H1 (cell line): ENCODE measurements around the gene INPP5E. TPM values are rescaled to one million over a fixed set of nuclear protein-coding genes. Genes with fewer than 3 reads are reported as not detected.

Source experiments
- CTCF ChIA-PET: fragments of 300-600 bp; sonication (Branson Sonifier 250); formaldehyde crosslinking; loops from one replicate; lab custom pipeline; 2021; ENCODE audit not compliant: partially characterized antibody; lab: Charles Lee
- POLR2A ChIA-PET: fragments of 300-600 bp; sonication (Branson Sonifier 250); formaldehyde crosslinking; loops from one replicate; lab custom pipeline; 2021; ENCODE audit warnings: inconsistent platforms; ENCODE audit not compliant: partially characterized antibody; lab: Charles Lee
- DNase-seq, 2 experiments: peaks; one replicate each; pipeline versions ENCODE4 v3.0.0 to v3.0.0-alpha.2; 2010 to 2022; ENCODE audit warnings: low spot score in 2 of 2, low read depth in 1 of 2, mixed read lengths in 1 of 2
- FAIRE-seq: peaks from 2 replicates; lab custom pipeline; 2011; peaks lifted over from hg19 to GRCh38; lab: Jason Lieb, UNC
- H2AFZ ChIP-seq: 2 replicates; pipeline ENCODE4 v1.8.1; 2012; ENCODE audit warnings: low read length, inconsistent platforms
- H2AK5ac ChIP-seq: 2 replicates; pipeline ENCODE4 v1.6.1; 2013; ENCODE audit warnings: low read depth, low read length
- H2BK120ac ChIP-seq: replicated peaks from 2 replicates; pipeline ENCODE3; 2013; ENCODE audit warnings: low read depth, low read length, inconsistent platforms
- H2BK12ac ChIP-seq: 2 replicates; pipeline ENCODE4 v1.6.1; 2013; ENCODE audit warnings: low read depth, low read length
- H2BK15ac ChIP-seq: 2 replicates; pipeline ENCODE4 v1.6.1; 2013; ENCODE audit warnings: low read length
- H2BK20ac ChIP-seq: 2 replicates; pipeline ENCODE4 v1.6.1; 2013; ENCODE audit warnings: low read length
- H2BK5ac ChIP-seq: 2 replicates; pipeline ENCODE4 v1.6.1; 2013; ENCODE audit warnings: low read depth, low read length
- H3K14ac ChIP-seq: 2 replicates; pipeline ENCODE4 v1.6.1; 2013; ENCODE audit warnings: inconsistent platforms; ENCODE audit not compliant: insufficient read length
- H3K18ac ChIP-seq: 2 replicates; pipeline ENCODE4 v1.6.1; 2013; ENCODE audit warnings: low read length; ENCODE audit errors: extremely low read depth
- H3K23ac ChIP-seq: 2 replicates; pipeline ENCODE4 v1.6.1; 2013; ENCODE audit warnings: inconsistent platforms; ENCODE audit not compliant: insufficient read length
- H3K23me2 ChIP-seq: 2 replicates; pipeline ENCODE4 v1.6.1; 2013; ENCODE audit warnings: low read depth, low read length
- H3K27ac ChIP-seq: 2 replicates; pipeline ENCODE4 v1.6.1; 2011; ENCODE audit warnings: low read depth, low read length, inconsistent platforms
- H3K27me3 ChIP-seq, 4 experiments: replicated peaks in 1 of 4; 1 replicate in 1 of 4; 2 replicates in 3 of 4; pipeline versions ENCODE4 v1.6.1 to v1.8.1; 2011 to 2013; ENCODE audit warnings: low read length in 3 of 4, mild to moderate bottlenecking in 3 of 4, inconsistent platforms in 2 of 4, mixed read lengths in 2 of 4, moderate library complexity in 1 of 4; ENCODE audit not compliant: control insufficient read depth in 3 of 4, insufficient read depth in 3 of 4; ENCODE audit errors: extremely low read depth in 1 of 4
- H3K36me3 ChIP-seq, 4 experiments: 2 replicates each; pipeline versions ENCODE4 v1.6.1 to v1.8.1; 2011 to 2013; ENCODE audit warnings: mild to moderate bottlenecking in 4 of 4, low read length in 3 of 4, moderate library complexity in 2 of 4, control low read depth in 1 of 4, inconsistent platforms in 1 of 4; ENCODE audit not compliant: insufficient read depth in 4 of 4, control insufficient read depth in 2 of 4
- H3K4ac ChIP-seq: replicated peaks from 2 replicates; pipeline ENCODE3; 2013; ENCODE audit warnings: low read length, low read depth, mixed read lengths, inconsistent platforms; ENCODE audit not compliant: insufficient read length
- H3K4me1 ChIP-seq, 4 experiments: replicated peaks in 1 of 4; 1 replicate in 1 of 4; 2 replicates in 3 of 4; pipeline versions ENCODE4 v1.6.1 to v1.8.1; 2011 to 2013; ENCODE audit warnings: low read length in 3 of 4, inconsistent platforms in 2 of 4, mixed read lengths in 1 of 4; ENCODE audit not compliant: insufficient read depth in 4 of 4, control insufficient read depth in 3 of 4
- H3K4me2 ChIP-seq, 2 experiments: 2 replicates each; pipeline versions ENCODE4 v1.6.1 to v1.8.1; 2011 to 2013; ENCODE audit warnings: low read depth in 2 of 2, low read length in 2 of 2, control low read depth in 1 of 2, inconsistent platforms in 1 of 2, mild to moderate bottlenecking in 1 of 2; ENCODE audit not compliant: insufficient read depth in 1 of 2
- H3K4me3 ChIP-seq, 4 experiments: fragments of 200-600, 300-600 bp in 1 of 4; sonication (generic), shearing (Covaris generic), sonication (Bioruptor Twin) in 1 of 4; 2 replicates each; pipeline versions ENCODE4 v1.5.1 to v1.8.1; 2011 to 2016; ENCODE audit warnings: low read length in 4 of 4, low read depth in 3 of 4, control low read depth in 2 of 4, inconsistent platforms in 2 of 4, mild to moderate bottlenecking in 2 of 4, mixed read lengths in 1 of 4, moderate library complexity in 1 of 4; ENCODE audit not compliant: insufficient read depth in 2 of 4; ENCODE audit errors: extremely low read depth in 1 of 4
- H3K56ac ChIP-seq: replicated peaks from 2 replicates; pipeline ENCODE3; 2013; ENCODE audit warnings: low read depth, mild to moderate bottlenecking, mixed read lengths, low read length, inconsistent platforms; ENCODE audit not compliant: insufficient read length
- H3K79me1 ChIP-seq: 2 replicates; pipeline ENCODE4 v1.6.1; 2013; ENCODE audit warnings: low read depth, low read length, control low read depth
- H3K79me2 ChIP-seq, 2 experiments: 2 replicates each; pipeline versions ENCODE4 v1.6.1 to v1.8.1; 2012 to 2013; ENCODE audit warnings: low read length in 2 of 2, mild to moderate bottlenecking in 2 of 2, inconsistent platforms in 1 of 2; ENCODE audit not compliant: insufficient read depth in 2 of 2, control insufficient read depth in 1 of 2
- H3K9ac ChIP-seq, 4 experiments: replicated peaks in 1 of 4; 1 replicate in 1 of 4; 2 replicates in 3 of 4; pipeline versions ENCODE4 v1.6.1 to v1.8.1; 2011 to 2013; ENCODE audit warnings: low read depth in 3 of 4, low read length in 3 of 4, control low read depth in 2 of 4, mild to moderate bottlenecking in 2 of 4, moderate library complexity in 2 of 4, inconsistent platforms in 1 of 4; ENCODE audit errors: extremely low read depth in 1 of 4
- H3K9me3 ChIP-seq, 2 experiments: 2 replicates each; pipeline versions ENCODE4 v1.6.1 to v1.8.1; 2012 to 2013; ENCODE audit warnings: mild to moderate bottlenecking in 2 of 2, moderate library complexity in 2 of 2, control low read depth in 1 of 2, inconsistent platforms in 1 of 2, low read depth in 1 of 2, low read length in 1 of 2, mixed read lengths in 1 of 2; ENCODE audit not compliant: insufficient read depth in 2 of 2
- H4K20me1 ChIP-seq, 2 experiments: replicated peaks in 1 of 2; 2 replicates each; pipeline versions ENCODE3 to v1.8.1; 2011 to 2013; ENCODE audit warnings: inconsistent platforms in 2 of 2, low read length in 2 of 2, mild to moderate bottlenecking in 1 of 2; ENCODE audit not compliant: insufficient read depth in 2 of 2, control insufficient read depth in 1 of 2
- H4K5ac ChIP-seq: 2 replicates; pipeline ENCODE4 v1.6.1; 2013; ENCODE audit warnings: low read length, low read depth, mixed read lengths, inconsistent platforms; ENCODE audit not compliant: insufficient read length
- H4K8ac ChIP-seq: 2 replicates; pipeline ENCODE4 v1.8.0; 2013; ENCODE audit warnings: mild to moderate bottlenecking, moderate library complexity, low read length, inconsistent platforms; ENCODE audit not compliant: insufficient read depth; ENCODE audit errors: extremely low read depth
- H4K91ac ChIP-seq: replicated peaks from 2 replicates; pipeline ENCODE3; 2013; ENCODE audit warnings: low read length, mixed read lengths, inconsistent platforms; ENCODE audit not compliant: insufficient read length
- CBX8 ChIP-seq: fragments of 300-800, 300-1000 bp; sonication (generic); IDR thresholded peaks from 2 replicates; pipeline ENCODE4 v1.7.1; 2016; ENCODE audit warnings: low read depth, low read length, borderline replicate concordance
- CREB1 ChIP-seq: IDR thresholded peaks from 2 replicates; pipeline ENCODE4 v1.6.1; 2012; ENCODE audit warnings: inconsistent platforms
- FOSL1 ChIP-seq: IDR thresholded peaks from 2 replicates; pipeline ENCODE4 v1.6.1; 2011; ENCODE audit warnings: mild to moderate bottlenecking, low read depth, low read length, moderate library complexity; ENCODE audit not compliant: insufficient read depth
- GABPA ChIP-seq: IDR thresholded peaks from 2 replicates; pipeline ENCODE4 v1.6.1; 2011; ENCODE audit warnings: mild to moderate bottlenecking, low read length, moderate library complexity, borderline replicate concordance; ENCODE audit not compliant: insufficient read depth
- HDAC6 ChIP-seq: IDR thresholded peaks from one replicate; pipeline ENCODE4 v1.7.1; 2012; ENCODE audit warnings: low read depth, mild to moderate bottlenecking, inconsistent platforms, low read length, moderate library complexity
- NRF1 ChIP-seq: IDR thresholded peaks from 2 replicates; pipeline ENCODE4 v1.6.1; 2011; ENCODE audit warnings: mild to moderate bottlenecking, low read depth, low read length, improper control_type of control experiment
- POLR2AphosphoS5 ChIP-seq: IDR thresholded peaks from 2 replicates; pipeline ENCODE4 v1.6.1; 2011; ENCODE audit warnings: low read depth, low read length
- RFX5 ChIP-seq: IDR thresholded peaks from 2 replicates; pipeline ENCODE4 v1.6.1; 2011; ENCODE audit warnings: low read depth, low read length, improper control_type of control experiment, borderline replicate concordance
- SUZ12 ChIP-seq: fragments of 200-600 bp; sonication (generic); IDR thresholded peaks from 2 replicates; pipeline ENCODE4 v1.6.1; 2012; ENCODE audit warnings: mild to moderate bottlenecking, inconsistent platforms, low read length, moderate library complexity, mixed read lengths
- TBP ChIP-seq: IDR thresholded peaks from 2 replicates; pipeline ENCODE4 v1.6.1; 2011; ENCODE audit warnings: low read depth, low read length, improper control_type of control experiment
- WGBS, 2 experiments: shearing (Covaris generic) in 1 of 2; methylation state at CpG; one replicate each; pipeline versions ENCODE4 v1.1.6 to v1.1.7; 2013 to 2015; ENCODE audit warnings: low lambda C conversion rate in 2 of 2, mixed read lengths in 2 of 2, inconsistent platforms in 1 of 2, low coverage in 1 of 2, missing lambda C conversion rate in 1 of 2; ENCODE audit not compliant: insufficient replicate concordance in 2 of 2, insufficient coverage in 1 of 2, insufficient read length in 1 of 2; ENCODE audit errors: extremely low coverage in 1 of 2, missing lambda C conversion rate in 1 of 2; 5-methylcytosine and 5-hydroxymethylcytosine counted together
- polyA plus RNA-seq, 7 experiments: library from polyadenylated mRNA; depleted of rRNA in 3 of 7; stranded (reverse) in 5 of 7; unstranded in 2 of 7; fragments of >200 nt in 5 of 7; fragments of 200-250 nt in 2 of 7; gene quantifications; 1 replicate in 5 of 7; 2 replicates in 1 of 7; 4 replicates in 1 of 7; pipeline versions ENCODE4 v1.2.1 to v1.2.3, GENCODE V29; 2011 to 2013; ENCODE audit warnings: missing spikeins in 2 of 7, mixed read lengths in 2 of 7
- total RNA-seq: library from RNA; stranded (reverse); fragmentation: NEBNext Ultra II Directional; extraction: Animal tissue kit (Norgen Biotek cat#: 25700); gene quantifications from 2 replicates; pipeline ENCODE4 v1.2.1, GENCODE V29; 2021
- TF ChIP-seq, protein P1 (sequence below): IDR thresholded peaks from 2 replicates; pipeline ENCODE4 v1.6.1; 2011; ENCODE audit warnings: low read depth, mild to moderate bottlenecking, low read length; ENCODE audit not compliant: insufficient read depth
- TF ChIP-seq, protein P2 (sequence below): IDR thresholded peaks from 2 replicates; pipeline ENCODE4 v1.6.1; 2012; ENCODE audit warnings: low read length, inconsistent platforms

The INPP5E gene
- total and polyA plus RNA-seq, 2 of the 8 experiments (the other 6 are each of a cell fraction or from before 2014, with no cell fraction given): 8.7 to 11.3 TPM

DNA sequence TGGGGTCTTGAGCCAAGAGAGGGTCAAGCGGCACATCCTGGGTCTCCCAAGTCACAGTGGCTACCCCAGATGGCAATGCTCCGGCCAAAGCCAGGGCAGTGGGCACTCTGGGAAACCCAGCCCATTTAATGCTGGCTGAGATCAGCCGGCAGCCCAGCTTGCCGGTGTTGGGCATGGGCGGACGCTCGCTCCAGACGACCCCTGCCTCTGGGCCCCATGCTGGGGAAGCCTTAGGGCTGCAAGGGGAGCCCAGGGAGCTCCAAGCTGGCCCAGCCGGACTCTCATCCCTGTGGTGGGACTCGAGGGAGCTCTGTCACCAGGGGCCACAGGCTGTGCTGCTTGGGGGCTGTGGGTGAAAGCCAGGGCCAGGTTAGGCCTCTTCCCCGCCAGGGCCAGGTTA is 60.2 kb downstream of the INPP5E start:
- no peak overlapping the region for H3K23ac ChIP-seq
- no peak for FAIRE-seq
- no peak overlapping the region for H2BK12ac ChIP-seq
- TF ChIP-seq RFX5 (no peak), GABPA (no peak), POLR2AphosphoS5 (no peak), FOSL1 (no peak), TBP (no peak), CBX8 (no peak), SUZ12 (no peak), CREB1 (no peak), HDAC6 (no peak), NRF1 (no peak)
- TF ChIP-seq, protein P1, sequence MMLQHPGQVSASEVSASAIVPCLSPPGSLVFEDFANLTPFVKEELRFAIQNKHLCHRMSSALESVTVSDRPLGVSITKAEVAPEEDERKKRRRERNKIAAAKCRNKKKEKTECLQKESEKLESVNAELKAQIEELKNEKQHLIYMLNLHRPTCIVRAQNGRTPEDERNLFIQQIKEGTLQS: no peak
- TF ChIP-seq, protein P2, sequence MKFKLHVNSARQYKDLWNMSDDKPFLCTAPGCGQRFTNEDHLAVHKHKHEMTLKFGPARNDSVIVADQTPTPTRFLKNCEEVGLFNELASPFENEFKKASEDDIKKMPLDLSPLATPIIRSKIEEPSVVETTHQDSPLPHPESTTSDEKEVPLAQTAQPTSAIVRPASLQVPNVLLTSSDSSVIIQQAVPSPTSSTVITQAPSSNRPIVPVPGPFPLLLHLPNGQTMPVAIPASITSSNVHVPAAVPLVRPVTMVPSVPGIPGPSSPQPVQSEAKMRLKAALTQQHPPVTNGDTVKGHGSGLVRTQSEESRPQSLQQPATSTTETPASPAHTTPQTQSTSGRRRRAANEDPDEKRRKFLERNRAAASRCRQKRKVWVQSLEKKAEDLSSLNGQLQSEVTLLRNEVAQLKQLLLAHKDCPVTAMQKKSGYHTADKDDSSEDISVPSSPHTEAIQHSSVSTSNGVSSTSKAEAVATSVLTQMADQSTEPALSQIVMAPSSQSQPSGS: no peak

More for the DNA sequence above, 60.2 kb downstream of the INPP5E start:
- H2BK15ac ChIP-seq: no peak overlapping the region
- H3K14ac ChIP-seq: no peak overlapping the region
- POLR2A ChIA-PET: interaction anchor here (1.1 to 3.2 kb wide), 6 partner anchors 7 to 79 kb away, joined by 3 to 19 read pairs (median 8); partner anchors contain the start of gene SNAPC4
- no peaks in the 10 kb centered on the region; the same call in 1 of the 2 replicates for H3K79me1 ChIP-seq
- no peak overlapping the region for H3K56ac ChIP-seq
- H2BK120ac ChIP-seq: no peak overlapping the region
- no peaks in the 10 kb centered on the region for H3K79me2 ChIP-seq
- H4K91ac ChIP-seq: no peak overlapping the region
- no peaks in the 10 kb centered on the region for H3K9me3 ChIP-seq
- peaks cover 6 to 56% (median 24%) of the 10 kb centered on the region in 4 experiments; a peak in 7 of 8 replicates for H3K36me3 ChIP-seq
- H2AK5ac ChIP-seq: no peak overlapping the region
- H3K4me3 ChIP-seq: no peak overlapping the region
- H3K27me3 ChIP-seq: no peaks in the 10 kb centered on the region
- no peak overlapping the region for H3K18ac ChIP-seq
- H3K4me1 ChIP-seq: no peaks in the 10 kb centered on the region
- peaks cover 7 to 14% of the 10 kb centered on the region in 2 experiments for H4K20me1 ChIP-seq
- no peak for DNase-seq
- no peak overlapping the region for H3K9ac ChIP-seq
- H3K23me2 ChIP-seq: no peaks in the 10 kb centered on the region
- no peak overlapping the region for H2AFZ ChIP-seq
- H3K27ac ChIP-seq: no peak overlapping the region
- 0 out of 2 replicates have a peak overlapping the region, but pooled peaks have one; percentile 14 for H4K8ac ChIP-seq
- no peak overlapping the region for H2BK20ac ChIP-seq
- H3K4ac ChIP-seq: no peak overlapping the region
- CTCF ChIA-PET: interaction anchor here (1.1 to 2.2 kb wide), 3 partner anchors 13 to 107 kb away, joined by 3 to 10 read pairs (median 6); no protein-coding TSS in a partner anchor
- H2BK5ac ChIP-seq: no peak overlapping the region
- no peak overlapping the region for H3K4me2 ChIP-seq
- H4K5ac ChIP-seq: no peak overlapping the region
- 98% methylated on average over 11 of the region's 11 CpGs; no CpG with 5 or more reads in 1 of the 2 experiments for WGBS, 2 experiments
